Sigmoid colon (tissue), 4 donors: Measurements from ENCODE around the gene AFAP1.

Experiments used
- CTCF ChIP-seq, 4 experiments: fragments of 450-650 bp in 3 of 4; fragments of 200-600 bp in 1 of 4; IDR thresholded peaks; one replicate each; pipeline ENCODE4 v1.5.1; 2016 to 2019; ENCODE audit warnings: antibody characterized with exemption in 4 of 4, mild to moderate bottlenecking in 3 of 4, moderate library complexity in 2 of 4
- EP300 ChIP-seq, 4 donors: sonication (generic); formaldehyde crosslinking; IDR thresholded peaks; one replicate each; pipeline ENCODE4 v1.6.1; 2017; ENCODE audit warnings: antibody characterized with exemption in 4 of 4

GRCh38 chr4:7937006-7937405 lies 2.7 kb downstream of the AFAP1 start:
- no peak for TF ChIP-seq CTCF (IDR thresholded peaks at IDR 0.05)
- TF ChIP-seq EP300 (IDR thresholded peaks at IDR 0.05) = no peak
